ENCODE measurements around the gene XPO5. TPM values are rescaled to one million over a fixed set of nuclear protein-coding genes. Genes with fewer than 3 reads are reported as not detected.

The XPO5 gene
- total RNA-seq, 4 donors from 2014 or later = 12.9 to 123 (median 29.8) TPM

GRCh38 chr6:43622541-43622940 lies 46.7 kb upstream of the XPO5 start:
- WGBS, 2 donors (ENCODE audit: low coverage in 1 of 2) = 71% methylated on average over 1 of the region's 10 CpGs; no CpG with 5 or more reads in 1 of the 2 donors
- H3K4me1 ChIP-seq = peaks cover 0 to 23% (median 7%) of the 10 kb centered on the region in 3 donors

GRCh38 chr6:43621836-43622180 lies 46.0 kb upstream of the XPO5 start:
- no peak for ATAC-seq
- H3K36me3 ChIP-seq = peaks cover 0 to 80% of the 10 kb centered on the region in 2 donors
- 95 to 100% methylated on average over 2 to 9 of the region's 10 CpGs for WGBS, 2 donors (ENCODE audit: low coverage in 1 of 2)
- H3K4me3 ChIP-seq = no peak overlapping the region
- H3K9me3 ChIP-seq = no peaks in the 10 kb centered on the region
- TF ChIP-seq CTCF (IDR thresholded peaks at IDR 0.05) (no peak), POLR2A (IDR thresholded peaks at IDR 0.05) (no peak), POLR2AphosphoS5 (IDR thresholded peaks at IDR 0.05) (no peak), EP300 (IDR thresholded peaks at IDR 0.05) (no peak)
- no peaks in the 10 kb centered on the region for H3K27me3 ChIP-seq
- H3K27ac ChIP-seq = no peak overlapping the region
- peaks cover 0 to 16% (median 0%) of the 10 kb centered on the region in 3 donors for H3K4me1 ChIP-seq

More at GRCh38 chr6:43622541-43622940, 46.7 kb upstream of the XPO5 start:
- no peaks in the 10 kb centered on the region for H3K9me3 ChIP-seq
- TF ChIP-seq CTCF (IDR thresholded peaks at IDR 0.05) (no peak), POLR2AphosphoS5 (IDR thresholded peaks at IDR 0.05) (no peak), POLR2A (IDR thresholded peaks at IDR 0.05) (no peak), EP300 (IDR thresholded peaks at IDR 0.05) (no peak)
- no peak for ATAC-seq
- H3K4me3 ChIP-seq = no peak overlapping the region
- H3K27me3 ChIP-seq = no peaks in the 10 kb centered on the region
- peaks cover 0 to 80% of the 10 kb centered on the region in 2 donors for H3K36me3 ChIP-seq
- H3K27ac ChIP-seq = no peak overlapping the region

- 95 to 100% methylated on average over 3 to 6 of the region's 12 CpGs for WGBS, 2 donors (ENCODE audit: low coverage in 1 of 2)
- Histone ChIP-seq H3K4me1 (peaks cover 0 to 10% (median 0%) of the 10 kb centered on the region in 3 donors), H3K9me3 (no peaks in the 10 kb centered on the region), H3K36me3 (peaks cover 0 to 80% of the 10 kb centered on the region in 2 donors), H3K4me3 (no peak overlapping the region), H3K27ac (no peak overlapping the region), H3K27me3 (no peaks in the 10 kb centered on the region)
- ATAC-seq = no peak
- TF ChIP-seq POLR2A (IDR thresholded peaks at IDR 0.05) (no peak), CTCF (IDR thresholded peaks at IDR 0.05) (no peak), POLR2AphosphoS5 (IDR thresholded peaks at IDR 0.05) (no peak), EP300 (IDR thresholded peaks at IDR 0.05) (no peak)
Measured at GRCh38 chr6:43621078-43621835, 45.4 kb upstream of the XPO5 start.

GRCh38 chr6:43616725-43617472 lies 41.1 kb upstream of the XPO5 start:
- WGBS, 2 donors (ENCODE audit: low coverage in 1 of 2) = 90 to 94% methylated on average over 6 to 8 of the region's 9 CpGs
- Histone ChIP-seq H3K27ac (no peak overlapping the region), H3K4me1 (no peaks in the 10 kb centered on the region), H3K36me3 (peaks cover 0 to 72% of the 10 kb centered on the region in 2 donors), H3K27me3 (no peaks in the 10 kb centered on the region), H3K4me3 (no peak overlapping the region), H3K9me3 (no peaks in the 10 kb centered on the region)
- no peak for ATAC-seq
- TF ChIP-seq POLR2A (IDR thresholded peaks at IDR 0.05) = no peak
- no peak for TF ChIP-seq POLR2AphosphoS5 (IDR thresholded peaks at IDR 0.05)
- no peak for TF ChIP-seq CTCF (IDR thresholded peaks at IDR 0.05)
